Measurements from ENCODE around the gene CDO1. TPM values are rescaled to one million over a fixed set of nuclear protein-coding genes. Genes with fewer than 3 reads are reported as not detected.
A peak's percentile ranks its signal among the peaks of the same experiment; 100 is the strongest.

The CDO1 gene
- total RNA-seq, 1 donor from 2014 or later = 2.4 TPM

DNA sequence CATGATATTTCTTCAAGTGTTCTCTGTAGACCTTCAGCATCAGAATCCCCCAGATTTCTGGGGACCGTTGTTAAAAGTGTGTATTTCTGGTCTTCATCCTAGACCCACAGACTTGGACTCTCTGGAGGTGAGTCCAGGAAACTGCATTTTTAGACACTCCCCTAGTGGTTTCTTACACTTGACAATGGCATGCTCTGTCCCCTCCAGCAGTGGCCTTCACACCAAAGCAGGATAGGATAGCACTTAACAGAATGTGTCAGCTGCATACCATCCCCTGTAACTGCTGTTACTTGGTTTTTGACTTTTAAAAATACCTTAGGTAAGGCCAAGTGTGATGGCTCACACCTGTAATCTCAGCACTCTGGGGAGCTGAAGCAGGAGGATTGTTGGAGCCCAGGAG, 20.8 kb downstream of the CDO1 start:
- DNase-seq (ENCODE audit: low read depth) = peak; percentile 16

DNA sequence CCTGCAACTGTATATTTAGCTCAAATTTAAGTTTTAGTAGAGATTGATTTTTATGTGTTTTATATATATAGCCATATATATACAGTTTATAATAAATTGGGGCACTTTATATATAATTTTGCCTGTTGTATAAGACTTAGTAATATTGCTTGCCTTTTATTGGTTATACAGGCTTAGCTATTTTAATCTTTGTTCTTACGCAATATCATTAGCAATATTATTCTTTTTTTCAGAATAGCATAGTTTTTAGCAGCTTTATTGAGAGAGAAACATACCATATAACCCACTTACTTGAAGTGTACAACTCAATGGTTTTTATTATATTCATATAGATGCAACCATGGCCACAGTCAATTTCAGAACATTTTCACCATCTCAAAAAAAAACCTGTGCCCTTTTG, 28.0 kb downstream of the CDO1 start:
- DNase-seq (ENCODE audit: low read depth) = no peak

DNA sequence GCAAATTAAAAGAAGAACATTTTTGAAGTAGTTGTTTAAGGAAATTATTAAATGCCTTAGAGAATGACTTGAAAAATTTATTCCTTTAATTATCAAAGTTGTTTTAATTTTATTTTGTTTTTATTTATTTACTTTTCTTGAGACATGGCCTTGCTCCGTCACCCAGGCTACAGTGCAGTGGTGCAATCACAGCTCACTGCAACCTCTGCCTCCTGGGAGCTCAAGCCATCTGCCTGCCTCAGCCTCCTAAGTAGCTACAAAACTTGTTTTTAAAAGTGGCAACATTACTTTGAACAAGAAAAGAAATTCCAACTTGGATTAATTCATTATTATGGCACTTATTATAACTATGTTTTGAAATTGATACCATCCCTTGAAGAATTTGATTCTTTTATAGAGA, 29.0 kb downstream of the CDO1 start:
- no peak for DNase-seq (ENCODE audit: low read depth)

DNA sequence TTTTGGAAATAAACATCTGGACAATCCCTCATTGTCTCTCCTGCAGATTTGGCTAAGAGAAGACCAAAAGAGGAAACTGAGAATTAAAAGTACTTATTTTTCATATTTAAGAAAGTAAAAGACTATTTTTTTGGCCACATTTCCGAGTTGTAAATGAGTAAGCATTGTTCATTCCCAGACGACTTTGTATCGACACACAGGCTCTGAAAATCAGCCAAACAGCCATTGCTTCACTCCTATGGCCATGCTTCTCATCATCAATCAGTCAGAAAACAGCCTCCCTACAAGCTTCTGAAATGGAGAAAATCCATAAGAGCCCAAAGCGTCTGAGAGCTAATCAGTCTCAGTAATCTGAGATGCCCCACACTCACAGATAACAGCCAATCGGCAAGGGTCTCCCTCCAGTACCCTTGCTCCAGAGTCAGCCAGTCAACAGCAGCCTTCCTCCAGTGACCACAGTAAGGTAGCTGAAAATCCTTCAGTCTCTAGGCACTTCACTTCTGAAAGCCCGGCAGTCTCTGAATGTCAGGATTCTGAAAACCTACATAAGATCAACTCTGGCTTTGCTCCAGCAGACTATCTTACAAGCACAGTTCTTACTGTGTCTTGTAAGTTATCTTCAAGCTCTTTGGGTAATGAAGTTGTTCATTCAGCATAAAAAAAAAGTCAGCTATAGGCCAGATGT, 30.9 kb downstream of the CDO1 start:
- DNase-seq (ENCODE audit: low read depth) = no peak

DNA sequence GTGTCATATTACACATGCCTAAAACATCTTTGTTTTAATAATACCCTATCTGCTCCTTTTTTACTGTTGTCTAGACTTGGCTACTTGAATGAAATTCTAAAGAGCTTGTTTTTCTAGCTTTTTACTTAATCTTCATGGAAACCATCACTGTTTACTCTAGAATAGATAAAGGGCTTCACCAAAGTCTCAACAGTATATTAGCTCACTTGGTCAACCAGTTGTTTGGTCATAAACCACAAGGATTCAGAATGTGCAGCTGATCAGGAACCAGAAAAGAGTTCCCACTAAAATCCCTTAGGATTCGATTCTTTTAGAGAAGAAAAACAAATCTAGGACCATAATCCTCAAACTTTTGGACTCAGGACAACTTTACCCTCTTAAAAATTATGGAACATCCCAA, 38.0 kb downstream of the CDO1 start:
- DNase-seq (ENCODE audit: low read depth) = peak; percentile 74

DNA sequence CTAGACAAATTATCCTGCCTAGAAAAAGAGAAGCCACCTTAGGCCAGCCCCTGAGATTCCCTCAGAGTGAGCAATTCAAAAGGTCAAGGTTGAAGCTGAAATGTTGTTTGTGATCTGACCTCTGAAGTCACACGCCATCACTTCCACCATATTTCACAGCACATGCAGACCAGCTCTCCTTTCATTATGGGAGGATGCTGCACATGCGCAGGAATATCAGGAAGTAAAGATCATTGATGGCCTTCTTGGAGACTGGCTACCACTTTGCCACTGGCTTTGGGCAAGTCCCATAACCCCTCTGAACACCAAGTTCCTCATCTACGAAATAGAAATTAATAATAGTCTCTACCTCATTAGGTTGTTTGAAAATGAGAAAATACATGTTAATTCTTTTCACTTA, 39.5 kb downstream of the CDO1 start:
- DNase-seq (ENCODE audit: low read depth) = no peak

DNA sequence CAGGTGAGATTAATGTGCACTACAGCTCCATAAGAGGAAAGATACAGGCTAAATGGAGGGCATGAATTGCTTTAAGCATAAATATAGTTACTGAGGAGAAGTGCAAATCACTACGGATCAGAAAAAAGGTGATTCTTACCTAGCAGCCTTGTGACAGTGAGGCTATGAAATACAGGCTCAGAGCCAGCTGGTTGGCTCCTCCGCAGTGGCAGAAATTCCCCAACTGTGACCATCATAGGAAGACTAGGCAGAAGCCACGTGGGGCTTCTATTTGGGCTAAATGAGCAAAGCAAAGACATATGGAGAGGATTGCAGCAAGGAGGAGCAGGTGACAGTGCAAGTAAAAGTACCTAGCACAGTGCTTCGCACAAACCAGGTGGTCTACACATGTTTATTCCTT, 40.5 kb downstream of the CDO1 start:
- no peak for DNase-seq (ENCODE audit: low read depth)

DNA sequence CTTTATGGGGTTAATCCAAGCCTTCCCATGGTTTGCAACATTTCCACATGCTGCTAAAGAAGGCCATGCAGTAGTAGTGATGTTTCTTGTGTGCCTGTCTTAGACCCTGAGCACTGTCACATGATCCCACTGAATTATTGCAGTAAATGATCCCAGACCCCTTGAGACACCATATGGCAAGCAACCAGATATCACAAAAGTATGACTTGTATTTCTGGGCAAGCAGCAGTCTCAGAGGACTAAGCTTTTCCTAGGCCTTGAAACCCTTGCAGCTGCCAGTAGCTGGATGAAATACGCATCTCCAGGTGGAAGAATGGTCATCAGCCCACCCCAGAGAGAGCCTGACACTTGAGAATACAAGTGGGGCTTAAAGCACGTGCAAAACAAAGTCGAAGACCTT, 41.8 kb downstream of the CDO1 start:
- peak; percentile 76 for DNase-seq (ENCODE audit: low read depth)

DNA sequence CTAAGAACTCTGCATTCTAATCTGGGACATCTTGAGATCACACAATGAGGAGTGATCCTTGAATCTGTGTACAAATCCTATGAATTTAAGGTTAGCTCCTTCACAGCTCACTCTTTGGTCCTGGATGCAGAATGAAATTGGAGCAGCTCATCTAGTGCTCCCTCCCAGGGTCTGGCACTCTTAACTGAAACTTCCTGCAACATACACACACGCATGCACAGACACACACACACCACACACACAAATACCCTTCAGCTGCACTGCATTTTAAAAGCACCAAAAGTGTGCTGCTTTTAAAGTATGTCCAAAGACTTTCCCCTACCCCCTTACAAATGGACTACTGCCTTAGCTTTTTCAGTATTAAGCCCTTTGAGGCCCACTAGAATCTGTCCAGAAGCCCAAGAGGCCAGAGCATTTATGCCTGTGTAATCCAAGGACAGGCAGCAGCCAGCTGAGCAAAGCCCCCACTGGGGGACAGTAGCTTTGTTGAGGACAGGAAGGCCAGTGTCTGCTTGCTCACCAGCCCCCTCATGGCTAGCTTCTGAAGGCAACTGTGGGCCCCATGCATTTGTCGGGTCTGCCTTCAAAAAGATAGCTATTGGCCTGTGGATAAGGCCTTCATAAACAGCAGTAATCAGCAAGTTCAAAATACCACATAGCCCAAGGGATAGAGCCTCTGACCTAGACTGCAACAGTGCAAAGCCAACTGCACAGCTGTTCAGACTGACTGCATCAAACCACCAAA, 43.6 kb downstream of the CDO1 start:
- DNase-seq (ENCODE audit: low read depth) = peak; percentile 89

DNA sequence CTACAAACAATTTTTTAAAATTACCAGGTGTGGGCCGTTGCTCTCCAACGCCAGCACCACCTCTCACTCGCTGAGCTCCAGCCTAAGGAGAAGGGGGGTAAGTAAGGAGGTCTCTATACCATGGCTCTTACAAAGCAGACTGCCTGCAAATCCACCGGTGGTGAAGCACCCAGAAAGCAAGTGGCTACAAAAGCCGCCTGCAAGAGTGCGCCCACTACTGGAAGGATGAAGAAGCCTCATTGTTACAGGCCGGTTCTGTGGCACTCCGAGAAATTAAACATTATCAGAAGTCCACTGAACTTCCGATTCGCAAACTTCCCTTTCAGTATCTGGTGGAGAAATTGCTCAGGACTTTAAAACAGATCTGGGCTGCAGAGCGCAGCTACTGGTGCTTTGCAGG, 46.0 kb downstream of the CDO1 start:
- DNase-seq (ENCODE audit: low read depth) = no peak

DNA sequence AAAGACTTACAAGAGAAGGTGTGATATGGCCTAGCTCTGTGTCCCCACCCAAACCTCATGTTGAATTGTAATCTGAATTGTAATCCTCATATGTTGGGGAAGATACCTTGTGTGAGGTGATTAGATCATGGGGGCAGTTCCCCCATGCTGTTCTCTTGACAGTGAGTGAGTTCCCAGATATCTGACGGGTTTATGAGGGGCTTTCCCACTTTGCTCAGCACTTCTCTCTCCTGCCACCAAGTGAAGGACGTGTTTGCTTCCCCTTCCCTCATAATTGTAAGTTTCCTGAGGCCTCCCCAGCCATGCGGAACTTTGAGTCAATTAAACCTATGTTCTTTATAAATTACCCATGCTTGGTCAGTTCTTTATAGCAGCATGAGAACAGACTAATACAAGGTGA, 49.0 kb downstream of the CDO1 start:
- no peak for DNase-seq (ENCODE audit: low read depth)

DNA sequence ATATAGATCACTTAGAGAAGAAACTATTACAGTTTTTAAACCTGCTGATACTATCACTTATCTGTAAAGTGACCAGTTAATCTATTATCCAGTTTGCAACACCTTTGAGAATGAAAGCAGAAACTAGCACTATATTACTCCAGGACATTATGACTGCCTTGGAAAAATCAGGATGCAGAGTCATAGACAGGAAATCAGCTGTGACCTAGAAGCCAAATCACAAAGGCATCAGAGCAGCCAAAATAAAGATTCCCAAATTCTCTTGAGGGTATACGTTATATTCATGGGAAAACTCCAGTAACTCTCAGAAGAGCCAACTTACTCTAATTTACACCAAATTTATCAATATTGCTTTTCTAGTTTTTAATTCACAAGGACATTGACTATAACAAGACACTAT, 49.9 kb downstream of the CDO1 start:
- DNase-seq (ENCODE audit: low read depth) = no peak

DNA sequence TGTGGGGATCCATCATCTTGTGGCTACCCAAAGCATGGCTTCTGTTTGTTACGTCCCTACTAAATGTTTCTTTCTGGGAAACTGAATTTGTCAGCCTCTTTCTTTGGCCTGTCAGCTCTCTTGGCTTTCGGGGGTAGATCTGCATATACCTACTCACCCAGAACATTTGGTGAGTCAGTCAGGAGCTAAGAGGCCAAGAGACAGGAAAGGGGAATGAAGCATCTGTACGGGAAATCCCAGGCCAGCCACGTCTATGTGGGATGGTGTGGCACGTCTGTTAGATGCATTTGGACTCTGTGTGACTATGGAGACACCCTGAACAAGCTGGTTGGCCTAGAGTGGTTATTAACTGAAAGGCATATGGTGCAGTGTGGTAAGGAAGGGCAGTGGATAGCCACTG, 58.1 kb downstream of the CDO1 start:
- DNase-seq (ENCODE audit: low read depth) = no peak

DNA sequence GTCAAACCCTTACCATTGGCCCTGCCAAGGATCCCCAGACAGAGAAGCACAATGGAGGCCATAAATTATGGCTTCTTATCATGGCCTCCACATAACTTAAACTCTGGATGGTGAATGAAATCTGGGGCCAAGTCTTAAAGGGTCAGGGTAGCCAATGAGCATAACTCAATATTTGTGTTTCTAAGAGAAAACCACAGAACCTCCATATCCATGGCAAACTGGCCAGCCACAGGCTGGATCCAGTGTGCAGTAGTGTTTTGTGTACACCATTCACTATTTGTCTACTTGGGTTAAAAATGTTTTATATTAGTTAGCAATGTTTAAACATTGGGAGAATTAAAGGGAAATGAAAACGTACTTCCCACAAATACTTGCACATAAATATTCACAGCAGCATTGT, 60.8 kb downstream of the CDO1 start:
- DNase-seq (ENCODE audit: low read depth) = no peak

Other genes with a start within 250 kb of the CDO1 start
- gene TICAM2, start 214.2 kb downstream of the CDO1 start, total RNA-seq = 1.2 and 4.0 TPM in 2 replicates
- gene TMED7, start 190.6 kb downstream of the CDO1 start, total RNA-seq = 120 and 140 TPM in 2 replicates
- gene ATG12, start 24.9 kb upstream of the CDO1 start, total RNA-seq = 65.5 and 66.7 TPM in 2 replicates
- gene AP3S1, start 25.3 kb upstream of the CDO1 start, total RNA-seq = 202 and 296 TPM in 2 replicates
- 0.88 and 4.0 TPM in 2 replicates for gene LVRN, start 145.8 kb upstream of the CDO1 start, total RNA-seq
- 0.35 and 0.47 TPM in 2 replicates for gene ARL14EPL, start 215.8 kb upstream of the CDO1 start, total RNA-seq